ENCODE measurements around the gene TESMIN.
A peak's percentile ranks its signal among the peaks of the same experiment; 100 is the strongest.

The TESMIN gene

DNA sequence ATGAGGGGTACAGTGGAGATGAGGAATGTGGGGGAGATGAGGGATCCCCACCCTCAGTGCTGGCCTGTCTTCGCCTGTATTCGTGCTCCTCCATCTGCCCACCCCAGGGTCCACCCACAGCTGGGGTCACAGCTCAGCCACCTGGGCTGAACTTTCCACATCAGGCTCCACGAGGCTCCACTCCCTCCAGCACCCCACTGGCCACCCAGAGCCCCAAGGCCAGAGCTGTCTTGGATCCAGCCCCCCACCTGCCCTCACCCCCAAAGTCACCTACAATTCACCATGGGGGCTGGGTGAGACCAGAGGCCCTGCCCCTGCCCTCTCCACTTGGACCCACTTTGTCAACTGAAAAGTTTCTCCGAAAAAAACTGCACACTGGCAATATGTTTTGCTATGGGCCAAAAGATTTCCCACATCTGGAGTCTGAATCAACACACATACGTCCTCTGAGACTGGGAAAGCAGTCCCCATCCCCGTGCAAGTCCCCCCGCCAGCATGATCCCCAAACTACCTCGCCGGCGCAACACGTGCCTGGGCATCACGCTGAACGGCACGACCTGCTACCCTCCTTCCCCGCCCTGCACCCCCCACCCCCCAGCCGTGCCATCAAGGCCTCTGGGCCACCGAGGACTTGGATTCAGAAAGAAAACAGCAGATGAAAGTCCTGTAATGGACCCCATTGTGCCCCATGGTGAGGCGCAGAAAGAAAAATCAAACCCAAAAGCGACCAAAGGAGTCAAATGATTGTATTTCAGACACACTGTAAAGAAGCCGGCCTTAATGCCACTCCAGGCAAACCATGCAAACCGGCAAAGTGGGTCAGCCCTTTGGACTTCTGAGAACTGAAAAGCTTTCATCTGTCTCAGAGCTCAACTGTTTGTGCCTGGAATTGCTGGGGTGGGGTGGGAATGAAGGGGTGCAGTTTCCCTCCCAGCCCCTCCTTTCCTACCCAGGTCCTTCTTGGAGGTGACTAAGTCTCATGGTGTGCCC, 83.5 kb downstream of the TESMIN start:
- in situ Hi-C loops (cut with MboI; ENCODE audit: low sequenced_read_pairs, unreplicated experiment): no loop called here
- DNase-seq (ENCODE audit: low spot score): no peak
- TF ChIP-seq, protein P1, sequence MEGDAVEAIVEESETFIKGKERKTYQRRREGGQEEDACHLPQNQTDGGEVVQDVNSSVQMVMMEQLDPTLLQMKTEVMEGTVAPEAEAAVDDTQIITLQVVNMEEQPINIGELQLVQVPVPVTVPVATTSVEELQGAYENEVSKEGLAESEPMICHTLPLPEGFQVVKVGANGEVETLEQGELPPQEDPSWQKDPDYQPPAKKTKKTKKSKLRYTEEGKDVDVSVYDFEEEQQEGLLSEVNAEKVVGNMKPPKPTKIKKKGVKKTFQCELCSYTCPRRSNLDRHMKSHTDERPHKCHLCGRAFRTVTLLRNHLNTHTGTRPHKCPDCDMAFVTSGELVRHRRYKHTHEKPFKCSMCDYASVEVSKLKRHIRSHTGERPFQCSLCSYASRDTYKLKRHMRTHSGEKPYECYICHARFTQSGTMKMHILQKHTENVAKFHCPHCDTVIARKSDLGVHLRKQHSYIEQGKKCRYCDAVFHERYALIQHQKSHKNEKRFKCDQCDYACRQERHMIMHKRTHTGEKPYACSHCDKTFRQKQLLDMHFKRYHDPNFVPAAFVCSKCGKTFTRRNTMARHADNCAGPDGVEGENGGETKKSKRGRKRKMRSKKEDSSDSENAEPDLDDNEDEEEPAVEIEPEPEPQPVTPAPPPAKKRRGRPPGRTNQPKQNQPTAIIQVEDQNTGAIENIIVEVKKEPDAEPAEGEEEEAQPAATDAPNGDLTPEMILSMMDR (IDR thresholded peaks at IDR 0.05; ENCODE audit: borderline replicate concordance, control extremely low read depth, extremely low read depth, insufficient read depth, missing control alignments): no peak

DNA sequence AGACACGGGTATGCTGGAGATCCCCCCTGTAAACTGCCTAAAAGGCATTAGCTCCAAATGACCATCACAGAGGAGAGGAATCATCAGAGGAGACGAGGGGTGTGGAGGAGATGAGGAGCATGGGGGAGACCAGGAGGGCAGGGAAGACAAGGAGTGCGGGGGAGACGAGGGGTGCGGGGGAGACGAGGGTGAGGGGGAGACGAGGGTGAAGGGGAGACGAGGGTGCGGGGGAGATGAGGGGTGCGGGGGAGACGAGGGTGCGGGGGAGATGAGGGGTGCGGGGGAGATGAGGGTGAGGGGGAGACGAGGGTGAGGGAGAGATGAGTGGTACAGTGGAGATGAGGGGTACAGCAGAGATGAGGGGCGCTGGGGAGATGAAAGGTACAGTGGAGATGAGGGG, 84.5 kb downstream of the TESMIN start:
- TF ChIP-seq, protein P1 (IDR thresholded peaks at IDR 0.05; ENCODE audit: borderline replicate concordance, control extremely low read depth, extremely low read depth, insufficient read depth, missing control alignments): no peak
- DNase-seq (ENCODE audit: low spot score): peak; percentile 60
- in situ Hi-C loops (cut with MboI; ENCODE audit: low sequenced_read_pairs, unreplicated experiment): no loop called here

DNA sequence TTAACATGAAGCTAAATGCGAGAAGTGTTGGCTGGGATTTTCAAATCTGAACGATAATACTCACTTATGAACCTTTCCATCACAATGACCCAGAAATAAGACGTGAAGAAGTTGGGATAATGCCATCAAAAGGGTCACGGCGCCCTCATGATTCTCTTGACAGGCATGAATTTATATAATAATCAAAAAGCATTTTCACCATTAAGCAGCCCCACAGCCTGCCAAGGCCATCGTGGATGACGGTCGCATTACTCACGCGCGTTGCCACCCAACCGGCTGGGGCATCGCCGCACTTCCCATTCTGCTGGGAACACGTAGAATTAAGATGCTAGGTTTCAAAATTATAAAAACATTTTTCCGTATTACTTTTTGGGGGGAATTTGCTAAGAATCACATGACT, 85.9 kb downstream of the TESMIN start:
- in situ Hi-C loops (cut with MboI; ENCODE audit: low sequenced_read_pairs, unreplicated experiment): no loop called here
- no peak for DNase-seq (ENCODE audit: low spot score)
- TF ChIP-seq, protein P1 (IDR thresholded peaks at IDR 0.05; ENCODE audit: borderline replicate concordance, control extremely low read depth, extremely low read depth, insufficient read depth, missing control alignments): no peak

DNA sequence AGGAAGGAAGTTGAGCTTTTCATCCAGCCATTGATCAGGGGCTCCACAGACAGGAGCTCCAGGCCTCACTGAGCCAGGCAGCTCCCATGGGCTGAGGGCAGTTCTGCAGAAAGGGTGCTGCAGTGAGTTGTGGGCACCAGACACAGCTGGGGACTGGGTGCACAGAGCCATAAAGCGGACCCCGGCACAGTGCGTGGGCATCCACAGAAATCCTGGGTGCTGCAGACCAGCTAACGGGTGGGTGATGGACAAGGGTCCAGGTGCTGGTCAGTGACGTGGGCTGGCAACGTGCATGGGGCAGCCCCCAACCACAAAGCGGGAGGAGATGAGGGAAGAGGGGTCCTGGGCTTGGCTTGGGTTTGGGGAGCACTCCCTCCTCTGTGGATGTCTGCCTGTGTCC, 86.4 kb downstream of the TESMIN start:
- TF ChIP-seq, protein P1 (IDR thresholded peaks at IDR 0.05; ENCODE audit: borderline replicate concordance, control extremely low read depth, extremely low read depth, insufficient read depth, missing control alignments): no peak
- DNase-seq (ENCODE audit: low spot score): no peak
- in situ Hi-C loops (cut with MboI; ENCODE audit: low sequenced_read_pairs, unreplicated experiment): no loop called here

DNA sequence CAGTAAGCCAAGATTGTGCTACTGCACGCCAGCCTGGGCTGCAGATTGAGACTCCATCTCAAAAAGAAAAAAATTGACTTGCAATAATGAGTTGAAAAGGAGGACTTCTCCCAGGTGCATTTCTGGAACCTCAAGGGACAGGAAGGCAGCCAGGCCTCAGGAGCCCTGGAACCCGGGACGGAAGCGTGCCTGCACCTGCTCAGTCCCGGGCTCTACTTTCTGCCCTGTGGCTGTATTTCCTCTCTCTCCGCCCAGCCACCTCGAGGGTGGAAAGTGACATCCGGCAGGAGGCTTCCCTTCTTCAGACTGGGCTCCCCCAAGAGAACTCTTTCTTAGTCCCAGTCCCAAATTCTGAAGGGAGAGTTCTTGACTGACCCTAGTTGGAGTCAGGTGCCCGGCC, 87.2 kb downstream of the TESMIN start:
- TF ChIP-seq, protein P1 (IDR thresholded peaks at IDR 0.05; ENCODE audit: borderline replicate concordance, control extremely low read depth, extremely low read depth, insufficient read depth, missing control alignments): no peak
- DNase-seq (ENCODE audit: low spot score): no peak
- in situ Hi-C loops (cut with MboI; ENCODE audit: low sequenced_read_pairs, unreplicated experiment): no loop called here

DNA sequence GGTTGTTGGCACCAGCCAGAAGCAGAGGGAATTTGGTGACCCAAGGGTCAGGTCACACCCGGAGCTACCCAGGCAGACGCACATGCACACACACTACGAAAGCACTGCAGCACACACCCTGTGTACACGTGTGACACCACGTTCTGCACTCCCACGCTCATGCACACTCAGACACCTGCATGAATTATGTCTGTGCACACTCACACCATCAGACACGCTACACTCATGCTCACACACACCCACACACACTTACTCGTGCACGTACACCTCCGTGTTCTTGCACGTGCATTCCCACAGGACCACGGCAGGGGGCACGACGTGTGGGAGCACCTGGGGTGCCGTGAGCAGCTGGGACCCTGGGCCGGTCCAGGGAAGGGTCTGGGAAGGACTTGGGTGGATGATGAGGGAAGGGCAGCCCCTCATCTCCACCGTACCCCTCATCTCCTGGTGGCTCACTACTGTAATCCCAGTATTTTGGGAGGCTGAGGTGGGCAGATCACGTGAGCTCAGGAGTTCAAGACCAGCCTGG, 87.8 kb downstream of the TESMIN start:
- DNase-seq (ENCODE audit: low spot score): no peak
- TF ChIP-seq, protein P1 (IDR thresholded peaks at IDR 0.05; ENCODE audit: borderline replicate concordance, control extremely low read depth, extremely low read depth, insufficient read depth, missing control alignments): no peak
- in situ Hi-C loops (cut with MboI; ENCODE audit: low sequenced_read_pairs, unreplicated experiment): no loop called here

All from GM13976 (cell line).